Loucy (cell line): ENCODE results near the gene BBOX1.

Source experiments
- H2AFZ ChIP-seq: fragments of 200-600 bp; sonication (generic); 2 replicates; pipeline ENCODE4 v1.6.0; 2016; ENCODE audit warnings: antibody characterized with exemption, mild to moderate bottlenecking, low read length, moderate library complexity
- H3F3A ChIP-seq: fragments of 200-600 bp; 2 replicates; pipeline ENCODE4 v1.6.0; 2016; ENCODE audit warnings: antibody characterized with exemption, low read depth, mild to moderate bottlenecking
- H3K27me3 ChIP-seq: fragments of 200-600 bp; sonication (generic); 2 replicates; pipeline ENCODE4 v1.6.1; 2014; ENCODE audit warnings: low read length, mild to moderate bottlenecking; ENCODE audit not compliant: insufficient read depth, poor library complexity, severe bottlenecking
- H3K36me3 ChIP-seq: fragments of 200-600 bp; sonication (generic); 2 replicates; pipeline ENCODE4 v1.6.1; 2016; ENCODE audit warnings: low read length; ENCODE audit not compliant: insufficient read depth
- H3K4me1 ChIP-seq: fragments of 200-600 bp; sonication (generic); 2 replicates; pipeline ENCODE4 v1.5.1; 2014; ENCODE audit warnings: low read length, mild to moderate bottlenecking; ENCODE audit not compliant: insufficient read depth, poor library complexity, severe bottlenecking
- H3K4me2 ChIP-seq: fragments of 200-600 bp; sonication (generic); 2 replicates; pipeline ENCODE4 v1.6.0; 2014; ENCODE audit warnings: antibody characterized with exemption, low read length, low read depth, mild to moderate bottlenecking; ENCODE audit not compliant: poor library complexity, severe bottlenecking
- H3K4me3 ChIP-seq: fragments of 200-600 bp; sonication (generic); 2 replicates; pipeline ENCODE4 v1.5.1; 2014; ENCODE audit warnings: low read length, mild to moderate bottlenecking, mixed read lengths; ENCODE audit not compliant: poor library complexity, severe bottlenecking
- H3K79me2 ChIP-seq: fragments of 200-600 bp; sonication (generic); 2 replicates; pipeline ENCODE4 v1.6.1; 2014; ENCODE audit warnings: low read length; ENCODE audit not compliant: insufficient read depth
- H3K9ac ChIP-seq: fragments of 200-600 bp; sonication (generic); 2 replicates; pipeline ENCODE4 v1.6.0; 2014; ENCODE audit warnings: mild to moderate bottlenecking, low read depth, low read length, moderate library complexity; ENCODE audit not compliant: poor library complexity, severe bottlenecking
- H3K9me2 ChIP-seq: fragments of 200-600 bp; sonication (generic); replicated peaks from 2 replicates; pipeline ENCODE4 v1.6.1; 2016; ENCODE audit warnings: low read depth, low read length, mixed read lengths
- H3K9me3 ChIP-seq: fragments of 200-600 bp; sonication (generic); 2 replicates; pipeline ENCODE4 v1.6.1; 2014; ENCODE audit warnings: mild to moderate bottlenecking, antibody characterized with exemption, low read length, low read depth; ENCODE audit not compliant: insufficient read depth
- H4K20me1 ChIP-seq: fragments of 200-600 bp; sonication (generic); 2 replicates; pipeline ENCODE4 v1.6.0; 2014; ENCODE audit warnings: antibody characterized with exemption, low read length, mild to moderate bottlenecking; ENCODE audit not compliant: insufficient read depth, poor library complexity, severe bottlenecking
- EZH2phosphoT487 ChIP-seq: fragments of 200-600 bp; IDR thresholded peaks from 2 replicates; pipeline ENCODE4 v1.6.1; 2018; ENCODE audit warnings: antibody characterized with exemption, mild to moderate bottlenecking, moderate library complexity, borderline replicate concordance
- TF ChIP-seq, protein P1 (sequence below): fragments of 200-600 bp; sonication (generic); conservative IDR thresholded peaks from 2 replicates; pipeline ENCODE4 v1.5.1; 2014; ENCODE audit warnings: mild to moderate bottlenecking, antibody characterized with exemption, low read length

BBOX1 gene

DNA sequence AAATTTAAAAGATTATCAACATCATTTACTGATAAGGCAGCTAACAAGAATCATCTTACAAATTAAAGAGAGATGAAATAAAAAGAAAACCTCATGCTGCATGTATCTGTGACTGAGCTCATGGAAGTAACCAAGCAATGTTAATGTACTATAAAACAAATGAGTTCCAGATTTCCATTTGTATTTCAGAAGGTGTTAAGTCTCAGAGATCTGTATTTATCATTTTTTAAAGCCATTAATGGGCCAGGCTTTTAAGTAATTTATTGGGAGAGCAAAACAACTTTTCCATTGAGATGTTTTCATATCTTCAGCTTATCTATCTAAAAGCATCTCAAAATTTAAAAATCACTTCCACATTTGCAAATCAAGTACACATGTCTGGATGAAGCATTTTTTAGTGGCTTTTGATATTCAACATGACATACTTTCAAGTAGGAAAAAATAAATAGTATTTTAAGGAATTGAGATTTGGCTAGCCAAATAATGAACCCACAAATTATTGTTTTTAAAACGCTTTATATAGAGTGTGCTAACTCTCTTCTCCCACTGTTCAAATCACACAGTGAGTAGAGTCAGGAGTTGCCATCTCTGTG, 17.9 kb upstream of the BBOX1 start:
- Histone ChIP-seq H3F3A (no peaks in the 10 kb centered on the region; the same call in 1 of the 2 replicates), H4K20me1 (no peaks in the 10 kb centered on the region), H3K9me3 (no peaks in the 10 kb centered on the region), H3K4me2 (no peak overlapping the region), H3K4me1 (peaks cover 24% of the 10 kb centered on the region), H3K4me3 (no peak overlapping the region), H3K79me2 (no peaks in the 10 kb centered on the region), H3K27me3 (no peaks in the 10 kb centered on the region), H3K9me2 (no peaks in the 10 kb centered on the region), H2AFZ (no peak overlapping the region), H3K9ac (no peak overlapping the region), H3K36me3 (no peaks in the 10 kb centered on the region)
- TF ChIP-seq, protein P1, sequence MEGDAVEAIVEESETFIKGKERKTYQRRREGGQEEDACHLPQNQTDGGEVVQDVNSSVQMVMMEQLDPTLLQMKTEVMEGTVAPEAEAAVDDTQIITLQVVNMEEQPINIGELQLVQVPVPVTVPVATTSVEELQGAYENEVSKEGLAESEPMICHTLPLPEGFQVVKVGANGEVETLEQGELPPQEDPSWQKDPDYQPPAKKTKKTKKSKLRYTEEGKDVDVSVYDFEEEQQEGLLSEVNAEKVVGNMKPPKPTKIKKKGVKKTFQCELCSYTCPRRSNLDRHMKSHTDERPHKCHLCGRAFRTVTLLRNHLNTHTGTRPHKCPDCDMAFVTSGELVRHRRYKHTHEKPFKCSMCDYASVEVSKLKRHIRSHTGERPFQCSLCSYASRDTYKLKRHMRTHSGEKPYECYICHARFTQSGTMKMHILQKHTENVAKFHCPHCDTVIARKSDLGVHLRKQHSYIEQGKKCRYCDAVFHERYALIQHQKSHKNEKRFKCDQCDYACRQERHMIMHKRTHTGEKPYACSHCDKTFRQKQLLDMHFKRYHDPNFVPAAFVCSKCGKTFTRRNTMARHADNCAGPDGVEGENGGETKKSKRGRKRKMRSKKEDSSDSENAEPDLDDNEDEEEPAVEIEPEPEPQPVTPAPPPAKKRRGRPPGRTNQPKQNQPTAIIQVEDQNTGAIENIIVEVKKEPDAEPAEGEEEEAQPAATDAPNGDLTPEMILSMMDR = no peak
- TF ChIP-seq EZH2phosphoT487 = no peak

DNA sequence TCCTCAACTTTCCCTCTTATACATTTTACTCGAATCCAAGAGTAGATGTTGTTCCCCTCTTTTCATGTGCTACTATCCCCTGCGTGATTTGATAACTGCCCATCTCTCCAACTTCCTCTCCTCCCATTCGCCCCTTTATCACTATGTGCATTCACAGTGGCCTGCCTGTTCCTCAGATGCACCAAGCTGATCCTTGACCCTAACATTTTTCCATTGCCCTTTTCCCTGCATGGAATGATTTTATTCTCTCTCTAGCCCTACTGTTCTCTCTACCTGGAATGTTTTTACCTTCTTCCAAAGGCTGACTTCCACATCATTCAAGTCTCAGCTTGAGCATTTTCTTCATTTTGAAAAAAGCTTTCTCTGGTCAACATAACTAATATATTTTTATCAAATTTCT, 15.8 kb upstream of the BBOX1 start:
- Histone ChIP-seq H3K9me3 (no peaks in the 10 kb centered on the region), H2AFZ (no peak overlapping the region), H3K79me2 (no peaks in the 10 kb centered on the region), H3K4me3 (no peak overlapping the region), H3K4me1 (peaks cover 3% of the 10 kb centered on the region), H4K20me1 (no peaks in the 10 kb centered on the region), H3K4me2 (no peak overlapping the region), H3K36me3 (no peaks in the 10 kb centered on the region), H3F3A (no peaks in the 10 kb centered on the region), H3K9me2 (no peaks in the 10 kb centered on the region), H3K9ac (no peak overlapping the region), H3K27me3 (no peaks in the 10 kb centered on the region)
- TF ChIP-seq EZH2phosphoT487 = no peak
- TF ChIP-seq, protein P1 = no peak

- Histone ChIP-seq H3K36me3 (no peaks in the 10 kb centered on the region), H2AFZ (no peak overlapping the region), H4K20me1 (no peaks in the 10 kb centered on the region), H3K4me3 (no peak overlapping the region), H3K4me1 (no peaks in the 10 kb centered on the region), H3K79me2 (no peaks in the 10 kb centered on the region), H3K27me3 (no peaks in the 10 kb centered on the region), H3K4me2 (no peak overlapping the region), H3F3A (no peaks in the 10 kb centered on the region), H3K9me3 (no peaks in the 10 kb centered on the region), H3K9ac (no peak overlapping the region), H3K9me2 (no peaks in the 10 kb centered on the region)
- no peak for TF ChIP-seq EZH2phosphoT487
- TF ChIP-seq, protein P1 = no peak
Observed at GRCh38 chr11:27025312-27025955, 15.2 kb upstream of the BBOX1 start.
